GM12892 (cell line): ENCODE results near the gene SPATS2.

ENCODE experiments used
- POLR2A ChIP-seq: IDR thresholded peaks from 2 replicates; pipeline ENCODE4 v1.6.1; 2011; ENCODE audit warnings: low read depth, low read length, control low read depth
- POLR2AphosphoS5 ChIP-seq: IDR thresholded peaks from 2 replicates; pipeline ENCODE4 v1.6.1; 2011; ENCODE audit warnings: low read depth, low read length, control low read depth
- TAF1 ChIP-seq: IDR thresholded peaks from 2 replicates; pipeline ENCODE4 v1.6.1; 2011; ENCODE audit warnings: low read depth, mild to moderate bottlenecking, control low read depth, low read length, borderline replicate concordance

DNA sequence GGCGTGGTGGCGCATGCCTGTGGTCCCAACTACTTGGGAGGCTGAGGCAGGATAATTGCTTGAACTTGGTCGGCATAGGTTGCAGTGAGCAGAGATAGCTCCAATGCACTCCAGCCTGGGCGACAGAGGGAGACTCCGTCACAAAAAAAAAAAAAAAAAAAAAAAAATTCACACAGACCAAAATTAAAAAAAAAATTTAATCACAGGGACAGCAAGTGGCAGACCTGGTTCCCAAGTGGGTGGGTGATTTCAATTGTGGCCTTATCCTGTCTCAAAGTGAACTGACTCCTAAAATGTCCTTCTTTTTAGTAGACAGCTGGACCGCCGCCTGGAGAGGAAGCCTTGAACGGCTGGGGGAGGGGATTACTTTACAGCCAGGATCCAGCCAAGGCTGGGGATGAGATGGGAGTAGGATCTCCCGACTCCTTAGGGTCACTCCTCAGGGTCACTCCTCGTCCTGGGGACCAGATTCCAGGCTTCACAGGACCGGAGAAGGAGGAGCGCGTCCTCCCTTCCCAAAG is 170.0 kb downstream of the SPATS2 start:
- TF ChIP-seq POLR2A = no peak
- TF ChIP-seq POLR2AphosphoS5 = no peak
- TF ChIP-seq TAF1 = no peak
